ENCODE data around the gene NAA40.
"Not testable (repeated sequence)": the region's sequence is repeated elsewhere in the genome, so short reads cannot be mapped to it uniquely, and the experiment has no call there.

Gene NAA40

DNA sequence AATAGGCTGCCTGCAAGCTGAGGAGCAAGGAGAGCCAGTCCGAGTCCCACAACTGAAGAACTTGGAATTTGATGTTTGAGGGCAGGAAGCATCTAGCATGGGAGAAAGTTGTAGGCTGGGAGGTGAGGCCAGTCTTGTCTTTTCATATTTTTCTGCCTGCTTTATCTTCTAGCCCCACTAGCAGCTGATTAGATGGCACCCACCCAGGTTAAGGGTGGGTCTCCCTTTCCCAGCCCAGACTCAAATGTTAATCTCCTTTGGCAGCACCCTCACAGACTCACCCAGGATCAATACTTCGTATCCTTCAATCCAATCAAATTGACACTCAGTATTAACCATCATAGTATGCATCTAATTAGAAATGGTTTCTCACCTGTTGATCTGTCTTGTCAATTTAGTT, 30.7 kb downstream of the NAA40 start:
- Mint-ChIP-seq H3K27ac (no peak overlapping the region), H3K4me1 (peaks cover 12% of the 10 kb centered on the region), H3K4me3 (no peak overlapping the region), H3K36me3 (peaks cover 6% of the 10 kb centered on the region), H3K9me3 (no peaks in the 10 kb centered on the region), H3K27me3 (peaks cover 18% of the 10 kb centered on the region)
- CTCF ChIA-PET, result no interaction called here
- DNase-seq, result no peak

- H3K36me3 Mint-ChIP-seq, result peaks cover 12% of the 10 kb centered on the region
- H3K27me3 Mint-ChIP-seq, result peaks cover 18% of the 10 kb centered on the region
- CTCF ChIA-PET, result no interaction called here
- no peak overlapping the region for H3K4me3 Mint-ChIP-seq
- H3K4me1 Mint-ChIP-seq, result peaks cover 17% of the 10 kb centered on the region
- no peaks in the 10 kb centered on the region for H3K9me3 Mint-ChIP-seq
- DNase-seq, result no peak
- no peak overlapping the region for H3K27ac Mint-ChIP-seq
Observed at GRCh38 chr11:63970902-63971301, 32.1 kb downstream of the NAA40 start.

DNA sequence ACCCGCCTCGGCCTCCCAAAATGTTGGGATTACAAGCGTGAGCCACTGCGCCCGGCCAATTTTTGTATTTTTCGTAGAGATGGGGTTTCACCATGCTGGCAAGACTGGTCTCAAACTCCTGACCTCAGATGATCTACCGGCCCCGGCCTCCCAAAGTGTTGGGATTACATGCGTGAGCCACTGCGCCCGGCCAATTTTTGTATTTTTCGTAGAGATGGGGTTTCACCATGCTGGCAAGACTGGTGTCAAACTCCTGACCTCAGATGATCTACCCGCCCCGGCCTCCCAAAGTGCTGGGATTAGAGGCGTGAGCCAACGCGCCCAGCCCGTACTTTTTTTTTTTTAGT, 35.1 kb downstream of the NAA40 start:
- not testable (repeated sequence) for H3K9me3 Mint-ChIP-seq

DNA sequence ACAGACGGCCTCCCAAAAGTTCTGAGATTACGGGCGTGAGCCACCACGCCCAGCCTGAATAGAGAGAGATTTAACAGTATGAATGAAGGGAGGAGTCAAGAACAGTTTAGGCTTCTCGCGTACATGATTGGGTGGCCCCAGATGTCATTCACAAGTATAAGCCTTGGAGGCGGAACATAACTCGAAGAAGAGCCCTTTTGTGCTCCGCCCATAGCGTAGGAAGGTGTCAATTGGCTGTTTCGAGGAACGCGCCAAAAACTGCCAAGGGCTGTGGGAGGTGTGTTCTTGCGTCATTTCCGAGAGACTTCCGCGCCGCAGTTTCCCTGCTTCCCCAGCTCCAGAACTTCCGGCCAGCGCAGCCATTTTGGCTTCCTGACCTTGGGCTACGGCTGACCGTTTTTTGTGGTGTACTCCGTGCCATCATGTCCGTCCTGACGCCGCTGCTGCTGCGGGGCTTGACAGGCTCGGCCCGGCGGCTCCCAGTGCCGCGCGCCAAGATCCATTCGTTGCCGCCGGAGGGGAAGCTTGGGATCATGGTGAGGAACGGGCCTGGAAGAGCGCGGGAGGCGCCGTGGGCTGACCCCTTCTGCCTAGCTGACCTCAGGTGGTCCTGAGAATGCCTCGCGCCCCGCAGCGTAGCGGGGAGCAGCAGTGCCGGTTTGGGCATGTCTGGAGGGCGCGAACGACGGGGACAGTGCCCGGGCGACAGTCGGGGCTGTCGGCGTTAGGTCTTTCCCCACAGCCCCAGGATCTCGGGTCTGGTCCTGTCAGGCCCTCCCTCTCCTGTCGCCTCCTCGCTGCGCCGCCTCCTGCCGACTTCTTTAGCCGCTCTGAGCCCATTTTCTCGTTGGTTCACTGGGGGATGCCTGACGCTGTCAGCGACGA, 35.7 kb downstream of the NAA40 start, which contains the start of gene COX8A:
COX8A (plus strand) TSS at position 362 of the 885 bp plus-strand sequence; CDS start at position 423, 61 bp downstream.
- CTCF ChIA-PET, result interaction anchor here (0.9 to 2.7 kb wide), 4 partner anchors 25 to 178 kb away, joined by 3 to 13 read pairs (median 4); no protein-coding TSS in a partner anchor
- Mint-ChIP-seq H3K27ac (peak within 1 kb of the TSS; percentile 98), H3K4me3 (peak within 1 kb of the TSS; percentile 100), H3K36me3 (peaks cover 31% of the 10 kb centered on the region), H3K27me3 (peaks cover 15% of the 10 kb centered on the region), H3K9me3 (no peaks in the 10 kb centered on the region), H3K4me1 (peaks cover 35% of the 10 kb centered on the region)
- DNase-seq, result peak; percentile 98

More for the DNA sequence above, 35.1 kb downstream of the NAA40 start:
- DNase-seq, result not testable (repeated sequence)
- Mint-ChIP-seq H3K4me3 (peak overlapping the region; percentile 100), H3K36me3 (peaks cover 28% of the 10 kb centered on the region), H3K27ac (peak overlapping the region; percentile 98), H3K27me3 (peaks cover 18% of the 10 kb centered on the region), H3K4me1 (peaks cover 35% of the 10 kb centered on the region)
- CTCF ChIA-PET, result interaction anchor here (0.9 to 2.7 kb wide), 3 partner anchors 27 to 179 kb away, joined by 3 to 13 read pairs (median 4); no protein-coding TSS in a partner anchor

- Mint-ChIP-seq H3K36me3 (peaks cover 31% of the 10 kb centered on the region), H3K27ac (no peak overlapping the region), H3K4me3 (no peak overlapping the region), H3K9me3 (no peaks in the 10 kb centered on the region), H3K27me3 (no peaks in the 10 kb centered on the region), H3K4me1 (peaks cover 42% of the 10 kb centered on the region)
- no peak for DNase-seq
- CTCF ChIA-PET, result interaction anchor here (1.0 kb wide), 1 partner anchor 142 kb away, joined by 4 read pairs; no protein-coding TSS in a partner anchor
Observed at GRCh38 chr11:63978551-63979239, 39.9 kb downstream of the NAA40 start.

GRCh38 chr11:63979426-63979825, 40.6 kb downstream of the NAA40 start:
- Mint-ChIP-seq H3K4me1 (peaks cover 39% of the 10 kb centered on the region), H3K27me3 (no peaks in the 10 kb centered on the region), H3K4me3 (no peak overlapping the region), H3K36me3 (peaks cover 25% of the 10 kb centered on the region), H3K27ac (no peak overlapping the region), H3K9me3 (no peaks in the 10 kb centered on the region)
- CTCF ChIA-PET, result interaction anchor here (1.0 kb wide), 1 partner anchor 143 kb away, joined by 4 read pairs; no protein-coding TSS in a partner anchor
- no peak for DNase-seq

DNA sequence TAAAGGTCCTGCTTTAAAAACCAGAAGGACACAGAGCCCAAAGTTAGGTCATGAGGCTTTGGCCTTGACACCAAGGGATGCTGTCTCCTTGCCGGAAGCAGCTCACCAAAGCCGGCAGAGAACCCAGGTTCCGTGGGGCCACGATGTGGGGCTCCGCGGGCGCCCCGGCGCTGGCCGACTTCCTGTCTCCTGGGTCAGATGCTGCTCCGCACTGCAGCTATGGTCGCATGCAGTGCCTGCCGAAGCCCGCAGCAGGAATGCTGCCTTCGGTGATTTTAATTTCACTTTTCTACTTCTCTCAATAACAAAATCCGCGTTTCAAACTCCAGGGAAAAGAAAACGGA, 47.0 kb downstream of the NAA40 start:
- CTCF ChIA-PET, result no interaction called here
- Mint-ChIP-seq H3K27ac (peak overlapping the region; percentile 97), H3K9me3 (no peaks in the 10 kb centered on the region), H3K27me3 (no peaks in the 10 kb centered on the region), H3K36me3 (peaks cover 28% of the 10 kb centered on the region), H3K4me1 (peaks cover 43% of the 10 kb centered on the region), H3K4me3 (peak overlapping the region; percentile 99)
- peak; percentile 84 for DNase-seq

- Mint-ChIP-seq H3K36me3 (peaks cover 32% of the 10 kb centered on the region), H3K27ac (peak within 1 kb of the TSS; percentile 97), H3K27me3 (no peaks in the 10 kb centered on the region), H3K4me3 (peak within 1 kb of the TSS; percentile 99), H3K4me1 (peaks cover 41% of the 10 kb centered on the region), H3K9me3 (no peaks in the 10 kb centered on the region)
- DNase-seq, result peak; percentile 94
- CTCF ChIA-PET, result interaction anchor here (1.5 kb wide), 1 partner anchor 149 kb away, joined by 3 read pairs; no protein-coding TSS in a partner anchor
Observed at GRCh38 chr11:63986156-63986931, 47.5 kb downstream of the NAA40 start, which contains the start of gene OTUB1. TSS of gene OTUB1 (plus strand) at chr11:63986438. CDS start at chr11:63986457, 19 bp downstream.

GRCh38 chr11:63986932-63987513, 48.2 kb downstream of the NAA40 start:
- CTCF ChIA-PET, result interaction anchor here (1.5 to 2.0 kb wide), 2 partner anchors 14 to 149 kb away, joined by 3 to 10 read pairs; no protein-coding TSS in a partner anchor
- peak overlapping the region; percentile 49 for H3K27ac Mint-ChIP-seq
- DNase-seq, result no peak
- H3K27me3 Mint-ChIP-seq, result no peaks in the 10 kb centered on the region
- peaks cover 43% of the 10 kb centered on the region for H3K4me1 Mint-ChIP-seq
- H3K36me3 Mint-ChIP-seq, result peaks cover 38% of the 10 kb centered on the region
- H3K9me3 Mint-ChIP-seq, result no peaks in the 10 kb centered on the region
- H3K4me3 Mint-ChIP-seq, result peak overlapping the region; percentile 72

GRCh38 chr11:63991558-63991957, 52.8 kb downstream of the NAA40 start:
- Mint-ChIP-seq H3K4me3 (no peak overlapping the region), H3K27me3 (no peaks in the 10 kb centered on the region), H3K27ac (no peak overlapping the region), H3K36me3 (peaks cover 49% of the 10 kb centered on the region), H3K4me1 (peaks cover 40% of the 10 kb centered on the region), H3K9me3 (no peaks in the 10 kb centered on the region)
- DNase-seq, result no peak
- CTCF ChIA-PET, result no interaction called here

DNA sequence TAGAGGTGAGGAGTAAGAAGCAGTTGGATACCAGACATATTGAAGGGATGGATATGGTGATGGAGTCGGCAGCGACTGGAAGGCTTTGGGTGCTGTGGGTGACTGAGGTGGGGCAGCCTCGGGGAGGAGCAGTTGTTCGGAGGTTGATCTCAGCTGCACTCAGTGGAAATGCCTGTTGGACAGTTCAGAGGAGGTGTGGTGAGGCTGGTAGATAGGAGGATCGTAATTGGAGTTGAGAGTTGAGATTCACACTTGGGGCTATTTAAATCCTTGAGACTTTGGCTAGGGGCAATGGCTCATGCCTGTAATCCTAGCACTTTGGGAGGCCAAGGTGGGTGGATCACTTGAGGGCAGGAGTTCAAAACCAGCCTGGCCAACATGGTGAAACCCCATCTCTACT, 54.3 kb downstream of the NAA40 start:
- Mint-ChIP-seq H3K9me3 (no peaks in the 10 kb centered on the region), H3K36me3 (peaks cover 60% of the 10 kb centered on the region), H3K27me3 (no peaks in the 10 kb centered on the region), H3K27ac (no peak overlapping the region), H3K4me1 (peaks cover 29% of the 10 kb centered on the region), H3K4me3 (no peak overlapping the region)
- CTCF ChIA-PET, result no interaction called here
- no peak for DNase-seq

- no peak for DNase-seq
- Mint-ChIP-seq H3K27ac (no peak overlapping the region), H3K4me3 (no peak overlapping the region), H3K4me1 (peaks cover 24% of the 10 kb centered on the region), H3K9me3 (no peaks in the 10 kb centered on the region), H3K27me3 (no peaks in the 10 kb centered on the region), H3K36me3 (peaks cover 56% of the 10 kb centered on the region)
- CTCF ChIA-PET, result interaction anchor here (1.4 kb wide), 1 partner anchor 155 kb away, joined by 4 read pairs; no protein-coding TSS in a partner anchor
Observed at GRCh38 chr11:63993993-63994392, 55.2 kb downstream of the NAA40 start.

GRCh38 chr11:63996512-63996911, 57.7 kb downstream of the NAA40 start:
- Mint-ChIP-seq H3K4me3 (no peak overlapping the region), H3K9me3 (no peaks in the 10 kb centered on the region), H3K27ac (no peak overlapping the region), H3K36me3 (peaks cover 38% of the 10 kb centered on the region), H3K4me1 (peaks cover 21% of the 10 kb centered on the region), H3K27me3 (peaks cover 10% of the 10 kb centered on the region)
- DNase-seq, result no peak
- CTCF ChIA-PET, result no interaction called here
